GM18519 (cell line): ENCODE results near the gene PLIN1.

ENCODE experiments used
- ATAC-seq: cut with Tn5 transposase; IDR thresholded peaks from one replicate; pipeline ENCODE4 v1.9.1; 2021; ENCODE audit warnings: mild to moderate bottlenecking, moderate library complexity; ENCODE audit not compliant: unreplicated experiment, low FRiP score

The PLIN1 gene

DNA sequence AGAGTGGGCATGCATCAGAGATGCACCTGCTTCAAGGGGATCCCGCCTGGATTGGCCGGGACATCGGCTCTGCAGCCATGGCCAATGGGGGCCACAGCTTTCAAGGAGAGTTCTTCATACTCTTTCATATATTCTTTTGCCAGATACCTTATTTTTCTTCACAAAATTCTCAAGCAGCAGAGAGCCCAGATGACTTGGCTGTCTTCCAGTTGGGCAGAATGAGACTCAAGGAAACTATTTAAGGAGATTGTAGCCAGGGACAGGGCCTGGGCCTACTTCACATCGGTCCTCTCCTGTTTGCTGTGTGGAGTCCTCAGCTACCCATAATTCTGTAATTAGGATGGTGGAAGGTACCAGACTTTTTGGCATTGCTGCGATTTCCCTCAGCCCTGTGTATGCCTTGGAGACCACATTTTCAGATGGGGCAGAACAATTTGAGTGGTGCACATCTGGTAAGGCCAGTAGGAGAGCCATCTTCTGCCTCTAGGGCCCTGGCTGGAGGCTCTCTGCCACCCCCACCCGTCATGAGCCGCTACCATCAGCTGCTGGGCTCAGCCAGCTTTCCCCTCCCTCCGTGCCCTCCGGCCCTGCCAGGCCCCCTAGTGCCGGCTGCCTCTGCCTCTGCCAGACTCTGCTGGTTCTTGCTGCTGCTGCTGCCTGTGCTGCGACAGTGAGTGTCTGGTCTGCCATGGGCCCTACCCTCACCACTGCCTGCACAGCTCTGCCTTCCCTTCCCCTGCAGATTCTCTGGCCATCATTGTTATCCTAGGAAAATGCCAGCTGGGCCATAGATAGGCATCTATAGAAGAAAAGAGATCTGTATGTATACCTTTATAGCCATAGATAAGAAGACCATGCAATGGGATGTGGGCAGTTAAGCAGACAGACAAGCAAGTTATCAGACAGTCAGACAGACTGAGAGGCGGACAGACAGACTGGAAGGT is 6.7 kb downstream of the PLIN1 start:
- no peak for ATAC-seq

GRCh38 chr15:89671687-89672086 is 7.5 kb downstream of the PLIN1 start:
- ATAC-seq: no peak

DNA sequence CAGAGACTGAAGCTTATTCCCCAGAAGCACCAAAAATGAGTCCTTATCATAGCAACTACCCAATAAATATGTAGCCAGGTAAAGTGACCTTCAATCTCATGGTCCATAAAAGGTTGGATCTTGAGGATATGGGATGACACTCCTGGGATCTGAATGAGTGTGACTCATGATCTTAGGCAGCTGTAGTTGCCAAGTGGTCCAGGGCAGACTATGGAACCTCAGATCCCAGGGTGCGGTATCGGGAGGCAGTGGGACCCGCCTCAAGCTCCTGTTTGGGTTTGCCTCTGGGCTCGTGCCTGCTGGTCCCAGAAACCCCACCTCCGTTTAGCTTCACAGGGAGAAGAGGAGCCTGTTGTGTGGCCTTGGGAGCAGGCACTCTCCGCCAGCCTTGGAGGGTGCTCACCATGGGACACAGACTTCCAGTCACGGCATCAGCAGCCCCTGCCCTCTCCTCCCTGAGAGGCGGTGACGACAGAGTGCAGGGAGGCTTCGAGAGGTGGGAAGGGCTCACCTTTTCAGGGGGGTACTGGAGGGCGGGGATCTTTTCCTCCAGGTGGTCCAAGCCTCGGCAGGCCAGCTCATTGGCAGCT is 8.1 kb downstream of the PLIN1 start:
- ATAC-seq: no peak

DNA sequence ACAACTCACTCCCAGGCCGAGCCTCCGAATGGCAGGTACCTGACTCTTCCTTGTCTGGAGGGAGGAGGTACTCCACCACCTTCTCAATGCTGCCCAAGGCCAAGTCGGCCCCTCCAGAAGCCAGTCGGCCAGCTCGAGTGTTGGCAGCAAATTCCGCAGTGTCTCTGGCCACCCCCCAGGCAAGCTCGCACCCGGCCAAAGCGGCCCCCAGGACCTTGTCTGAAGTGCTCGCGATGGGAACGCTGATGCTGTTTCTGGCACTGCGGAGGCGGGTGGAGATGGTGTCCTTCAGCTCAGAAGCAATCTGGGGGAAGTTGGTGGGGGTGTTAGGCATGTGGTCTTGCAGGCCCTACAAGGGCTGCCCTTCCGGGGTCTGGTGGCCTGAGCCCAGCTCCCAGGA is 9.2 kb downstream of the PLIN1 start:
- ATAC-seq: no peak

DNA sequence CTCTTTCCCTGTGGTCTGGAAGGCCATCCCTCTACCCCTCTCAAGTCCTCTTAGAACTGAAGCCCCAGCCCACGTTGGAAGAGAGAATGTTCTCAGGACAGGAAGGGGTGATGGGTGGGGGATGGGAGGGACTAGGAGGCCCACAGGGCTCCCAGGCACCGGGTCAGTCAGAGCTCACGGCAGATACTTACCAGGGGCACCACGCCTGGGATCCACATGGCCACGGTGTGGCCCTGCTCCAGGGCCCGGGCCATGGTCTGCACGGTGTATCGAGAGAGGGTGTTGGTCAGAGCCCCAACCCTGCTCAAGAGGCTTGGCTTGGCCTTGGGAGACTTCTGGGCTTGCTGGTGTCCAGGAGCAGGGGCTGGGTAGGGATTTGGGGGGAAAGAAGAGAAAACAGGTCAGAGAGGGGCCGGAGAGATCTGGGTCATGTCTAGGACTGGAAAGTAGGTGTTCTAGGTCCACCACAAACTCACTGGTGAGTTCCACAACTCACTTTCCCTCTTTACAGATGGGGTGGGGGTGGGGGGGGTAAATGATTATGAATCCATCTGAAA is 9.8 kb downstream of the PLIN1 start:
- ATAC-seq: no peak

DNA sequence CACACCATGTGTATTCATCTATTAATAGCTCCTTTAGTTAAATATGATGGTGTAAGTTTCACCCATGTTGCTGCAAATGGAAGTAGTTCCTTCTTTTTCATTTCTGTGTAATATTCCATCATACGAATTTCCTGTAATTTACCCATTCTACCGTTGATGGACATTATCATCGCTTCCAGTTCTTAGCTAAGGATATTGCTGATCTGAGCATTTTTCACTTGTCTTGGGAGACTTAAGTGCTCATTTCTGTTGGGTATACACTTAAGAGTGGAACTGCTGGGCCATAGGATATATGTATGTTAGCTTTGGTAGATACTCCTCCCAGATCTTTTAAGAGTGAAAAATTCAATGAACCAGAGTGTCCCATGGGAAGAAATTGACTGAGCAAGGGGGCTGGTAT is 11.0 kb downstream of the PLIN1 start:
- no peak for ATAC-seq

DNA sequence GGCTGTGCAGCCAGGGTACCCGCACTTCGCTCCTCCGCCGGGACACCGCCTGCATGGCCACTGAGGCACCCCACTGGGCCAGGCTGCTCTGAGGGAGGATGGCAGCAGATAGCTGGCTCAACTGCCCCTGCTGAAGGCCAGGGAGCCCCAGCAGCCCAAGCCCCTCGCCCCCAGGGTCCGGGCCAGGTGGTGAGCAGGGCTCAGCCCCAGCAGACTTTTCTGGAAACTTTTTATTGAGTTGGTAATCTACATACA is 11.5 kb downstream of the PLIN1 start:
- no peak for ATAC-seq

DNA sequence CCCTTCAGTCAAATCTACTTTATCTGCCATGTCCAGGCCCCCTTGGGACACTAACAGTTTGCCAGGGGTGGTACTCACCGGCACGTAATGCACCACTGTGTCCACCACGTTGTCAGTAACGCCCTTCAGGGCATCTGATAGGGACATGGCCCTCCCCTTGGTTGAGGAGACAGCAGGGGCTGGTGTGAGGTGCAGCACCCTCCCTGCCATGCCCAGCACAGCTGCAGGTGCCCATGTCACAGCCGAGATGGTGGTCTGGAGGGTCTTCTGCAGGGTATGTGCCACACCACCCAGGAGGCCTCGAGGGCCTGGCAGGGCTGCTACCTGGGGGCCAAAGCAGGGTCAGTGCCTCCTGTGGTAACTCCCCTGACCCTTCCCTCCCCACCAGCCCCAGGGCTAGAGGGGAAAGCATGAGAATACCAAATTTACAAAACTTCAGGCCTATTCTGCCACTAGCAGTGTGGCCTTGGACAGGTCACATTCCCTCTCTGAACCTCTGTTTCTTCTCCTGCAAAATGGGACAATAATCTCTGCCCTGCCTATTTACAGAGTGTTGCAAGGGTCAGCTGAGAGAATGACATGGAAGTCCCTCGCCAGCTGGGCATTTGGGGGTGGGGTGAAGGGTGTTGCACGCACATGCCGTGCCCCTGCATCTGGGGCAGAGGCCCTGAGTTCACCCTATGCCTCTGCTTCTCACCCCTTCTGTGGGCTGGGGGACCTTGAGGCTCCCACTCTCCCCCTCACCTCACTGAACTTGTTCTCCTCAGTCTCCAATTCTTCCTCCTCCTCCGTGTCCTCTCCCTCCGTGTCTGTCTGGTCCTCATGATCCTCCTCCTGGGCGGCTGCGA is 12.1 kb downstream of the PLIN1 start:
- ATAC-seq: no peak

DNA sequence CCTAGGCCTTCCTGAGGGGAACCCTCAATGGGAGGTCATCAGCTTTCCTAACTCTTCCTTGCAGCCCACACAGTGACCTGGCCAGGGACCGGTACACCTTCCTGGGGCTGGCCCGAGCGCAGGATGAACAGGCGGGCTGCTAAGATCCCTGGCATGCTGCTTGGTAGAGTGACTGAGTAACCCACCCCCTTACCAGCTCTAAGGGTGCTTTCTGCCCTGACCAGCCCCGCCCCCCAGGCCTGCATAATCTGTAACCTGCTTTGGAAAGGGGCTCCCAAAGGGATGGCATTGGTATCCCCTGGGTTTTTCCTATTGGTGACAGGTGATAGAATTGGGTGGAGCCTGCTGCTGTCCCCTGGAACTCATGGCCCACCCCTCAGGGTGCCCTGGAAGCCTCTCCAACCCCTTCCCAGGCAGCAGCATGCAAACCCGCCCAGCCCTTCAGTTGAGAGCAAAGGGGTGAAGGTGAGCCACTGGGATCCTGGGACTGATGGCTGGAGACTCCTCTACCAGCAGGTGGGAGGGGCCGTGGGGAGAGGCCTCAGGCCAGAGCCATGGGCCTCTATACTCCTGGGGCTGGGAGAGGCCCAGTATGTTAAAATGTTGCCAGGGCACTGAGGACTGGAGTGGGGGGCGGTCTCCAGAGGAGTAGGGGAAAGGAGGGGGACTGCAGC is 12.8 kb downstream of the PLIN1 start:
- no peak for ATAC-seq

DNA sequence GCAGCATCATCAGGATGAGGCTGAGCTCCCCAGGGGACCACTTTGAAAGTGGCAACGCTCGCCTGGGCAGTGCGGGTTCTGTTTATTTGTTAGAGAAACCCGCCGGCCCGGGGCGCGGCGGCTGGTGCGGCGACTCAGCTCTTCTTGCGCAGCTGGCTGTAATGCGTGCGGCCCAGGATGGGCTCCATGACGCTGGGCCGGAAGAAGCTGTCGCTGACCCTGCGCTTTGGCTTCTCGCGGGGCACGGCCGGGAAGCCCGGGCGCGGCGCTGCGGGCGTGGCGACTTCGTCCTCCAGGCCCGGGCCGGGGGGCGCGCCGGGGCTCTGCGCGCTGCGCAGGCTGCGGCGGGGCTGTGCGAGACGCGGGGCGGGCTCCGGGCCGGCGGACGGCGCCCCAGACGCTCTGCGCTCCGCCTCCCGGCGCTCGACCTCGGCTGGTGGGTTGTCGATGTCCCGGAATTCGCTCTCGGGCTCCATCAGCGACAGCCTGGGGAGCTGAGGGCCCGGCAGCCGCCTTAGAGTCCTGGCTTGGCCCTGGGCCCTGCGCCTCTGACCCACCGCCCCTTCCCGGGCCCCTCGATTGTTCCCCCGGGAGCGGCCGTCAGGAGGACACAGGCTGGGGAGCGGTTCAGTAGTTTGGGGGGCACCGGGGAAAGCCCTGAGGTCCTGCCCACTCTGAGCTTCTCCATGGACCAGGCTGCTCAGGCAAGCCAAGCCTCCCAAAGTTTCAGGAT is 13.6 kb downstream of the PLIN1 start:
- no peak for ATAC-seq

- ATAC-seq: no peak
These were observed 14.5 kb downstream of the PLIN1 start for GRCh38 chr15:89664441-89665350.

- no peak for ATAC-seq
These were observed 16.1 kb downstream of the PLIN1 start for GRCh38 chr15:89662893-89663626.

GRCh38 chr15:89660556-89660955 is 18.6 kb downstream of the PLIN1 start:
- ATAC-seq: no peak

DNA sequence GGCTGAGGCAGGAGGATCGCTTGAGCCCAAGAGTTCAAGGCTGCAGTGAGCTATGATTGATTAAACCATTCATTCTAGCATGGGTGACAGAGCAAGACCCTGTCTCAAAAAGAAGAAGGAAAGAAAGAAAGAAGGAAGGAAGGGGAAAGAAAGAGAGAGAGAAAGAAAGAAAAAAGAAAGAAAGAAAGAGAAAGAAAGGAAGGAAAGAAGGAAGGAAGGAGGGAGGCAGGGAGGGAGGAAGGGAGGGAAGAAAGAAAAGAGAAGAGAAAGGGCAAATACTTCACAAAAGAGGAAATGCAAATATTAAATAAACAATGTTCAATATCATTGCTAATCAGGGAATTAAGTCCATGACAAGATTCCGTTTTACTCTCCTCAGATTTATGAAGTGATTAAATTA is 19.9 kb downstream of the PLIN1 start:
- no peak for ATAC-seq

DNA sequence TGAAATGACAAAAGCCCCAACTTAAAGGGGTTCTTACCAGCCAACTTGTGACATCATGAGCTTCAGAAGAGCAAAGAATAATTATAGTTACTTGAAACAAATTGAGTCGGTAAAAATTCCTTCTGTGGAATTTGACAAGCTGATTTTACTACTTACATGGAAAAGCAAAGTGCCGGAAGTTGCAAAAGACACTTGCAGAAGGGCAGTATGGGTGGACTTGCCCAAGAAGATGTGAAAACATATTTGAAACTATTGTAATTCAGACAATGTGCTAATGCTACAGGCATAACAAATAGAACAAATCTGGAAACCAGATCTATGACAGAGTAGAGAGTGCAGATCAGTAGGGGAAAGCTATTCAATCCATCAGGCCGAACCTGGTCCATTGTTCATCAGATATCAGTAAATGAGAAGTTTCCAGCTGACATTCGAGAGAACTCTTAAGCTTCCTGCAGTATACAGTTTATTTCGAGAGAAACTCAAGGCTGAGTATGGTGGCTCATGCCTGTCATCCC is 21.4 kb downstream of the PLIN1 start:
- ATAC-seq: no peak

DNA sequence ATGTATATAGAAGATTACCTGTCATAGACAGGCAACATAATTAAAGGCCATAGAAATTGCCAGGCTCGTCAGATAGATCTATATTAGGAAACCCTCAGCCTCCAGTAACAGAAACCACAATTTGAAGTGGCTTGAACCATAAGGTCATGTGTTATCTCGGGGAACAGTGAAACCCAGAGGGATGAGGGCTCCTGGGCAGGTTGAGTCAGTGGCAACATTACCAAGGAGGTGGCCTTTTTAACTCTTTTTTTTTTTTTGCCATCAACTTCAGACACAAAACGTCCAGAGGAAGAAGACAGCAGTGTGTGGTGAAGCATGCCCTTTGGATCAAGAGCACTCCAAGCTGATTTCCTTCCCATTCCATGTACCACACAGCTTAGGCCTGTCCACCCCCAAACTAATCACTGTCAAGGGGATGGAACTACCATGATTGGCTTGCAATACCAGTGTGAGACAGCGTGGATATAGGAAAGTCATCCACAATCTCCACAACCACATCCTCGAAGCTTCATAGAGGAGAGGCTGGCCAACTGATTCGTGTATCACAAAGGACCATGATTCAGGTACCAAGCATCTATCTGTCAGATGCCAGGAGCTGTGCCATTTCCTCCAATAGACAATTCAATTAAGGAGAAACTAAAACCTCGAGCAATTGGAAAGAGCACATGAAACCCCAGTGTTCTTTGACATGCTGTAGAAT is 22.9 kb downstream of the PLIN1 start:
- ATAC-seq: no peak
